ENCODE measurements around the gene SYT6. TPM values are rescaled to one million over a fixed set of nuclear protein-coding genes. Genes with fewer than 3 reads are reported as not detected.

SYT6 gene
- total and polyA plus RNA-seq, 2 experiments from 2014 or later, result 1.2 to 2.6 TPM

GRCh38 chr1:114122941-114123618, 30.6 kb downstream of the SYT6 start:
- H3K27me3 ChIP-seq, result no peaks in the 10 kb centered on the region
- peak overlapping the region; percentile 44 for H3K27ac ChIP-seq
- H3K4me3 ChIP-seq, result no peak overlapping the region
- H3K36me3 ChIP-seq (replicated peaks; ENCODE audit: insufficient read depth, low read depth), result no peaks in the 10 kb centered on the region
- no peaks in the 10 kb centered on the region for H4K20me1 ChIP-seq (ENCODE audit: insufficient read depth, poor library complexity, severe bottlenecking)
- H3K4me1 ChIP-seq (ENCODE audit: insufficient read depth), result peaks cover 7% of the 10 kb centered on the region
- H2AFZ ChIP-seq, result no peak overlapping the region
- no peak overlapping the region for H3K4me2 ChIP-seq
- H3K9me3 ChIP-seq (ENCODE audit: low read depth), result no peaks in the 10 kb centered on the region
- H3K79me2 ChIP-seq, result no peaks in the 10 kb centered on the region
- peak; percentile 21 for DNase-seq (ENCODE audit: low spot score)
- H3K9me2 ChIP-seq (replicated peaks; ENCODE audit: insufficient read depth), result no peaks in the 10 kb centered on the region
- 74% methylated on average over 9 of the region's 9 CpGs for WGBS (ENCODE audit: low lambda C conversion rate, missing lambda C conversion rate)
- TF ChIP-seq EZH2 (IDR thresholded peaks at IDR 0.05; ENCODE audit: borderline replicate concordance) (no peak), EZH2phosphoT487 (IDR thresholded peaks at IDR 0.05; ENCODE audit: low read depth, severe bottlenecking, unreplicated experiment) (no peak)
- TF ChIP-seq, protein P1, sequence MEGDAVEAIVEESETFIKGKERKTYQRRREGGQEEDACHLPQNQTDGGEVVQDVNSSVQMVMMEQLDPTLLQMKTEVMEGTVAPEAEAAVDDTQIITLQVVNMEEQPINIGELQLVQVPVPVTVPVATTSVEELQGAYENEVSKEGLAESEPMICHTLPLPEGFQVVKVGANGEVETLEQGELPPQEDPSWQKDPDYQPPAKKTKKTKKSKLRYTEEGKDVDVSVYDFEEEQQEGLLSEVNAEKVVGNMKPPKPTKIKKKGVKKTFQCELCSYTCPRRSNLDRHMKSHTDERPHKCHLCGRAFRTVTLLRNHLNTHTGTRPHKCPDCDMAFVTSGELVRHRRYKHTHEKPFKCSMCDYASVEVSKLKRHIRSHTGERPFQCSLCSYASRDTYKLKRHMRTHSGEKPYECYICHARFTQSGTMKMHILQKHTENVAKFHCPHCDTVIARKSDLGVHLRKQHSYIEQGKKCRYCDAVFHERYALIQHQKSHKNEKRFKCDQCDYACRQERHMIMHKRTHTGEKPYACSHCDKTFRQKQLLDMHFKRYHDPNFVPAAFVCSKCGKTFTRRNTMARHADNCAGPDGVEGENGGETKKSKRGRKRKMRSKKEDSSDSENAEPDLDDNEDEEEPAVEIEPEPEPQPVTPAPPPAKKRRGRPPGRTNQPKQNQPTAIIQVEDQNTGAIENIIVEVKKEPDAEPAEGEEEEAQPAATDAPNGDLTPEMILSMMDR (IDR thresholded peaks at IDR 0.05; ENCODE audit: poor library complexity), result no peak

DNA sequence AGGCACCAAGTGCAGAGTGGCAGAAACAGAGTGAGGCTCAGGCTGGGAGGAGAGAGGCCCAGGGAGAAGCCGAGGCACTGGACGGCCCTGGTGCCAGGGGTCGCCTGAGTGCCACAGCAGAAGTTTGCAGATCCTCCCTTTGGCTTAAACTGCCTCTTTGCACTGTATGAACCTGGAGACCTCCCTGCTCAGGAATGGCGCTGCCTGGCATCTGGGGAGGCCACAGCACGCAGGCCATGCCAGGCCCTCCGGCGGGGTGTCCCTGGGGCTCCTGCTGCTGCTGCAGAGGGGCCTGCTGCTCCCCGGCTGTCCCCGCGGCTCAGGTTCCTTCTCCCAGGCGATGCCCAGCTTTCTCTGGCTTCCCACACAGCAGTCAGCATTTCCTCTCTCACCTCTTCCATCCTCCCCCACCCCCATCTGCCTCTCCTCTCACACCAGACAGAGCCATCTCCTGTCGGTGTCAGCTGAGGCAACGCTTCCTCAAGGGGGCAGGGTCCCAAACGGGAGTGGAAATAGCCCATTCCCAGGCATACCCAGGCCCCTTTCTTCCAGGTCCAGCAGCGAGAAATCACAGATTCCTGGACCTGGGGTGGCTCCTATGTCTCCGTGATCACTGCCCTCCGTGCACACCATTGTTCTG, 35.2 kb downstream of the SYT6 start:
- H3K27ac ChIP-seq, result no peak overlapping the region
- no peaks in the 10 kb centered on the region for H3K9me2 ChIP-seq (replicated peaks; ENCODE audit: insufficient read depth)

GRCh38 chr1:114117654-114118053, 36.0 kb downstream of the SYT6 start:
- Histone ChIP-seq H3K4me3 (no peak overlapping the region), H2AFZ (no peak overlapping the region), H3K9me2 (replicated peaks; ENCODE audit: insufficient read depth) (no peaks in the 10 kb centered on the region), H3K9me3 (ENCODE audit: low read depth) (no peaks in the 10 kb centered on the region), H3K4me2 (no peak overlapping the region), H3K4me1 (ENCODE audit: insufficient read depth) (no peaks in the 10 kb centered on the region), H4K20me1 (ENCODE audit: insufficient read depth, poor library complexity, severe bottlenecking) (no peaks in the 10 kb centered on the region), H3K36me3 (replicated peaks; ENCODE audit: insufficient read depth, low read depth) (no peaks in the 10 kb centered on the region), H3K27me3 (no peaks in the 10 kb centered on the region), H3K79me2 (no peaks in the 10 kb centered on the region), H3K27ac (no peak overlapping the region)
- no peak for DNase-seq (ENCODE audit: low spot score)
- WGBS (ENCODE audit: low lambda C conversion rate, missing lambda C conversion rate), result 96% methylated on average over 8 of the region's 8 CpGs
- TF ChIP-seq EZH2 (IDR thresholded peaks at IDR 0.05; ENCODE audit: borderline replicate concordance), result no peak
- TF ChIP-seq, protein P1 (IDR thresholded peaks at IDR 0.05; ENCODE audit: poor library complexity), result no peak
- TF ChIP-seq EZH2phosphoT487 (IDR thresholded peaks at IDR 0.05; ENCODE audit: low read depth, severe bottlenecking, unreplicated experiment), result no peak

More for the DNA sequence above, 35.2 kb downstream of the SYT6 start:
- no peaks in the 10 kb centered on the region for H3K79me2 ChIP-seq
- H3K36me3 ChIP-seq (replicated peaks; ENCODE audit: insufficient read depth, low read depth), result no peaks in the 10 kb centered on the region
- 71% methylated on average over 17 of the region's 17 CpGs for WGBS (ENCODE audit: low lambda C conversion rate, missing lambda C conversion rate)
- no peaks in the 10 kb centered on the region for H3K27me3 ChIP-seq
- H4K20me1 ChIP-seq (ENCODE audit: insufficient read depth, poor library complexity, severe bottlenecking), result no peaks in the 10 kb centered on the region
- peaks cover 7% of the 10 kb centered on the region for H3K4me1 ChIP-seq (ENCODE audit: insufficient read depth)
- DNase-seq (ENCODE audit: low spot score), result no peak
- H3K4me3 ChIP-seq, result no peak overlapping the region
- TF ChIP-seq, protein P1 (IDR thresholded peaks at IDR 0.05; ENCODE audit: poor library complexity), result no peak
- TF ChIP-seq EZH2 (IDR thresholded peaks at IDR 0.05; ENCODE audit: borderline replicate concordance) (no peak), EZH2phosphoT487 (IDR thresholded peaks at IDR 0.05; ENCODE audit: low read depth, severe bottlenecking, unreplicated experiment) (no peak)
- H3K9me3 ChIP-seq (ENCODE audit: low read depth), result no peaks in the 10 kb centered on the region
- no peak overlapping the region for H2AFZ ChIP-seq
- H3K4me2 ChIP-seq, result no peak overlapping the region

Data from hepatocyte (in vitro differentiated cells).